ENCODE data around the gene RABEP1.

The RABEP1 gene

GRCh38 chr17:5263441-5263840 lies 18.6 kb upstream of the RABEP1 start:
- H3K27ac ChIP-seq = no peak overlapping the region
- in situ Hi-C loops (cut with HindIII; ENCODE audit: low pct_ligation_motif_present, low sequenced_read_pairs) = no loop called here
- TF ChIP-seq, protein P1, sequence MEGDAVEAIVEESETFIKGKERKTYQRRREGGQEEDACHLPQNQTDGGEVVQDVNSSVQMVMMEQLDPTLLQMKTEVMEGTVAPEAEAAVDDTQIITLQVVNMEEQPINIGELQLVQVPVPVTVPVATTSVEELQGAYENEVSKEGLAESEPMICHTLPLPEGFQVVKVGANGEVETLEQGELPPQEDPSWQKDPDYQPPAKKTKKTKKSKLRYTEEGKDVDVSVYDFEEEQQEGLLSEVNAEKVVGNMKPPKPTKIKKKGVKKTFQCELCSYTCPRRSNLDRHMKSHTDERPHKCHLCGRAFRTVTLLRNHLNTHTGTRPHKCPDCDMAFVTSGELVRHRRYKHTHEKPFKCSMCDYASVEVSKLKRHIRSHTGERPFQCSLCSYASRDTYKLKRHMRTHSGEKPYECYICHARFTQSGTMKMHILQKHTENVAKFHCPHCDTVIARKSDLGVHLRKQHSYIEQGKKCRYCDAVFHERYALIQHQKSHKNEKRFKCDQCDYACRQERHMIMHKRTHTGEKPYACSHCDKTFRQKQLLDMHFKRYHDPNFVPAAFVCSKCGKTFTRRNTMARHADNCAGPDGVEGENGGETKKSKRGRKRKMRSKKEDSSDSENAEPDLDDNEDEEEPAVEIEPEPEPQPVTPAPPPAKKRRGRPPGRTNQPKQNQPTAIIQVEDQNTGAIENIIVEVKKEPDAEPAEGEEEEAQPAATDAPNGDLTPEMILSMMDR (IDR thresholded peaks at IDR 0.05; ENCODE audit: low read depth, low read length, missing control alignments) = no peak
- no peaks in the 10 kb centered on the region for H3K36me3 ChIP-seq (replicated peaks)
- no peaks in the 10 kb centered on the region for H3K27me3 ChIP-seq (replicated peaks)
- DNase-seq = no peak
- H3K4me3 ChIP-seq (ENCODE audit: low read depth, low read length) = no peak overlapping the region

DNA sequence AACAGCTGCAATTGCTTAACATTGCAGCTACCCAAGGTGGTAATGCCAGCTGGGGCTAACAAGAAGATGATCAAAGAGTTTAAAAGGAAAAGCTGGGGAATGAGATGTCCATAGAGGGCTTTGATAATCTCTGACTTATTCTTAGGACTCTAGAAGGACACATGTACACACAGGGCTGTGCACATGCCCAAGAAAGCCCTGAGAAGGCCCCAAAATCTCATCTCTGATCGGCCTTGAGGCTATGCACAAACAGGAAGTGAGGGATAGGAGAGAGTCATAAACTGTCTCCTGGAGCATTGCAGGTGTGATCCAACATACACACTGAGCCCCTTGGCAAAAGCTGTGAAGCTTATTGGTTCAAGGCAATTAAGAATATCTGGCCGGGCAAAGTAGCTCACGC lies 17.2 kb upstream of the RABEP1 start:
- no peak for DNase-seq
- TF ChIP-seq, protein P1 (IDR thresholded peaks at IDR 0.05; ENCODE audit: low read depth, low read length, missing control alignments) = no peak
- no peak overlapping the region for H3K4me3 ChIP-seq (ENCODE audit: low read depth, low read length)
- no peaks in the 10 kb centered on the region for H3K36me3 ChIP-seq (replicated peaks)
- no peak overlapping the region for H3K27ac ChIP-seq
- H3K27me3 ChIP-seq (replicated peaks) = no peaks in the 10 kb centered on the region
- in situ Hi-C loops (cut with HindIII; ENCODE audit: low pct_ligation_motif_present, low sequenced_read_pairs) = no loop called here

GRCh38 chr17:5269241-5269960 lies 12.7 kb upstream of the RABEP1 start:
- H3K27me3 ChIP-seq (replicated peaks) = no peaks in the 10 kb centered on the region
- TF ChIP-seq, protein P1 (IDR thresholded peaks at IDR 0.05; ENCODE audit: low read depth, low read length, missing control alignments) = no peak
- no peak overlapping the region for H3K27ac ChIP-seq
- in situ Hi-C loops (cut with HindIII; ENCODE audit: low pct_ligation_motif_present, low sequenced_read_pairs) = no loop called here
- H3K36me3 ChIP-seq (replicated peaks) = no peaks in the 10 kb centered on the region
- H3K4me3 ChIP-seq (ENCODE audit: low read depth, low read length) = no peak overlapping the region
- DNase-seq = no peak

DNA sequence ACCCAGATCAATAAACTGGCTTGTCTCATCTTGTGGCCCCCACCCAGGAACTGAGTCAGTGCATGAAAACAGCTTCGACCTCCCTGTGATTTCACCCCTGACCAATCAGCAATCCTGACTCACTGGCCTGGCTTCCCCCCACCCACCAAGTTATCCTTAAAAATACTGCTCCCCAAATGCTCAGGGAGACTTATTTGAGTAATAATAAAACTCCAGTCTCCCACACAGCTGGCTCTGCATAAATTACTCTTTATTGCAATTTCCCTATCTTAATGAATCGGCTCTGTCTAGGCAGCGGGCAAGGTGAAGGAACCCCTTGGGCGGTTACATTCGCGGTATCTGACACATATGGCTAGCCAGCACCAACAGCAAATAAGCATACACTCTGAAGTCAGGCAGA lies 9.8 kb upstream of the RABEP1 start:
- H3K4me3 ChIP-seq (ENCODE audit: low read depth, low read length) = no peak overlapping the region
- TF ChIP-seq, protein P1 (IDR thresholded peaks at IDR 0.05; ENCODE audit: low read depth, low read length, missing control alignments) = no peak
- in situ Hi-C loops (cut with HindIII; ENCODE audit: low pct_ligation_motif_present, low sequenced_read_pairs) = no loop called here
- no peaks in the 10 kb centered on the region for H3K27me3 ChIP-seq (replicated peaks)
- DNase-seq = no peak
- H3K36me3 ChIP-seq (replicated peaks) = no peaks in the 10 kb centered on the region
- no peak overlapping the region for H3K27ac ChIP-seq

GRCh38 chr17:5282642-5283217 lies 646 bp downstream of the RABEP1 start:
- Histone ChIP-seq H3K27ac (no peak overlapping the region), H3K27me3 (replicated peaks) (no peaks in the 10 kb centered on the region), H3K36me3 (replicated peaks) (no peaks in the 10 kb centered on the region), H3K4me3 (ENCODE audit: low read depth, low read length) (peak overlapping the region; percentile 71)
- TF ChIP-seq, protein P1 (IDR thresholded peaks at IDR 0.05; ENCODE audit: low read depth, low read length, missing control alignments) = no peak
- in situ Hi-C loops (cut with HindIII; ENCODE audit: low pct_ligation_motif_present, low sequenced_read_pairs) = no loop called here
- no peak for DNase-seq

All from brain microvascular endothelial cell (primary cell).